ENCODE results near the gene RFC2. TPM values are rescaled to one million over a fixed set of nuclear protein-coding genes. Genes with fewer than 3 reads are reported as not detected.
A peak's percentile ranks its signal among the peaks of the same experiment; 100 is the strongest.

RFC2 gene
- 27.7 TPM for total RNA-seq

GRCh38 chr7:74254129-74254857, at the start of gene RFC2:
Gene RFC2, minus strand, starts transcription at chr7:74254399. Its CDS starts 16 bp downstream, at chr7:74254383.

GRCh38 chr7:74289018-74289658, 34.9 kb upstream of the RFC2 start, which contains the start of gene CLIP2:
Gene CLIP2, plus strand, starts transcription at chr7:74289407. Its CDS starts 28,140 bp downstream, at chr7:74317547.

Small RNAs within 50 kb of the gene (small RNA-seq; reads per million reads assigned to genes)
- gene MIR590, result 2.0 reads per million, percentile 86 among the genes with 10 or more reads in this experiment

Other genes starting within 250 kb of the RFC2 start
- 33.2 TPM for gene ELN, start 226.2 kb downstream of the RFC2 start, total RNA-seq
- 30.4 TPM for gene LIMK1, start 170.6 kb downstream of the RFC2 start, total RNA-seq
- 177 TPM for gene EIF4H, start 80.0 kb downstream of the RFC2 start, total RNA-seq
- gene LAT2, start 44.4 kb downstream of the RFC2 start, total RNA-seq, result 5.3 TPM
- gene CLIP2, start 35.0 kb upstream of the RFC2 start, total RNA-seq, result 115 TPM
- gene GTF2IRD1, start 199.5 kb upstream of the RFC2 start, total RNA-seq, result 17.5 TPM

Data from diencephalon (tissue), 1 donor.